HEK293 (cell line): ENCODE measurements around the gene ADAMTSL2.
A peak's percentile ranks its signal among the peaks of the same experiment; 100 is the strongest.

ENCODE experiments used
- EGR2 ChIP-seq: fragments of 450-650 bp; formaldehyde crosslinking; IDR thresholded peaks from 2 replicates; pipeline ENCODE4 v1.5.1; 2016; ENCODE audit warnings: low read depth, missing biosample characterization, missing genetic modification characterization
- FEZF1 ChIP-seq: fragments of 450-650 bp; formaldehyde crosslinking; IDR thresholded peaks from 2 replicates; pipeline ENCODE4 v1.5.1; 2016; ENCODE audit warnings: missing biosample characterization, missing genetic modification characterization
- GLI4 ChIP-seq: fragments of 450-650 bp; formaldehyde crosslinking; IDR thresholded peaks from 2 replicates; pipeline ENCODE4 v1.5.1; 2016; ENCODE audit warnings: missing biosample characterization, missing genetic modification characterization
- GLIS2 ChIP-seq: fragments of 450-650 bp; formaldehyde crosslinking; IDR thresholded peaks from 2 replicates; pipeline ENCODE4 v1.5.1; 2016; ENCODE audit warnings: missing biosample characterization, missing genetic modification characterization
- IKZF3 ChIP-seq: fragments of 450-650 bp; IDR thresholded peaks from 2 replicates; pipeline ENCODE4 v1.5.0; 2018; ENCODE audit warnings: missing biosample characterization, mild to moderate bottlenecking, missing genetic modification characterization, moderate library complexity
- KLF8 ChIP-seq: fragments of 450-650 bp; formaldehyde crosslinking; IDR thresholded peaks from 2 replicates; pipeline ENCODE4 v1.5.1; 2016; ENCODE audit warnings: missing biosample characterization, missing genetic modification characterization
- MZF1 ChIP-seq: fragments of 450-650 bp; formaldehyde crosslinking; IDR thresholded peaks from 2 replicates; pipeline ENCODE4 v1.5.1; 2017; ENCODE audit warnings: missing biosample characterization, missing genetic modification characterization, borderline replicate concordance
- OSR2 ChIP-seq: fragments of 450-650 bp; formaldehyde crosslinking; IDR thresholded peaks from 2 replicates; pipeline ENCODE4 v1.5.1; 2016; ENCODE audit warnings: missing biosample characterization, missing genetic modification characterization
- PATZ1 ChIP-seq: fragments of 450-650 bp; formaldehyde crosslinking; IDR thresholded peaks from 2 replicates; pipeline ENCODE4 v1.5.1; 2016; ENCODE audit warnings: missing biosample characterization, missing genetic modification characterization
- SP7 ChIP-seq: fragments of 450-650 bp; formaldehyde crosslinking; IDR thresholded peaks from 2 replicates; pipeline ENCODE4 v1.5.1; 2016; ENCODE audit warnings: missing biosample characterization, missing genetic modification characterization
- TRIM28 ChIP-seq: IDR thresholded peaks from 2 replicates; pipeline ENCODE4 v1.6.1; 2011; ENCODE audit warnings: low read length, control low read depth, borderline replicate concordance
- WT1 ChIP-seq: fragments of 450-650 bp; formaldehyde crosslinking; IDR thresholded peaks from 2 replicates; pipeline ENCODE4 v1.5.1; 2016; ENCODE audit warnings: missing biosample characterization, missing genetic modification characterization
- ZBTB20 ChIP-seq: fragments of 450-650 bp; formaldehyde crosslinking; IDR thresholded peaks from 2 replicates; pipeline ENCODE4 v1.5.1; 2016; ENCODE audit warnings: missing biosample characterization, missing genetic modification characterization
- ZFP69B ChIP-seq: fragments of 450-650 bp; formaldehyde crosslinking; IDR thresholded peaks from 2 replicates; pipeline ENCODE4 v1.5.1; 2016; ENCODE audit warnings: missing biosample characterization, missing genetic modification characterization
- ZIC2 ChIP-seq: fragments of 450-650 bp; formaldehyde crosslinking; IDR thresholded peaks from 2 replicates; pipeline ENCODE4 v1.5.1; 2016; ENCODE audit warnings: missing biosample characterization, missing genetic modification characterization
- ZNF24 ChIP-seq: fragments of 450-650 bp; formaldehyde crosslinking; IDR thresholded peaks from 2 replicates; pipeline ENCODE4 v1.5.1; 2016; ENCODE audit warnings: missing biosample characterization, missing genetic modification characterization
- ZNF335 ChIP-seq: fragments of 450-650 bp; formaldehyde crosslinking; conservative IDR thresholded peaks from 2 replicates; pipeline ENCODE4 v1.5.1; 2016; ENCODE audit warnings: missing biosample characterization, missing genetic modification characterization
- ZNF341 ChIP-seq: fragments of 450-650 bp; formaldehyde crosslinking; IDR thresholded peaks from 2 replicates; pipeline ENCODE4; 2016; ENCODE audit warnings: low read depth, missing biosample characterization, missing genetic modification characterization
- ZNF449 ChIP-seq: fragments of 450-650 bp; formaldehyde crosslinking; IDR thresholded peaks from 2 replicates; pipeline ENCODE4 v1.5.1; 2017; ENCODE audit warnings: missing biosample characterization, mild to moderate bottlenecking, missing genetic modification characterization, moderate library complexity
- ZNF561 ChIP-seq: fragments of 450-650 bp; IDR thresholded peaks from 2 replicates; pipeline ENCODE4 v1.5.1; 2018; ENCODE audit warnings: missing biosample characterization, missing genetic modification characterization, borderline replicate concordance
- ZNF600 ChIP-seq: fragments of 450-650 bp; formaldehyde crosslinking; IDR thresholded peaks from 2 replicates; pipeline ENCODE4 v1.5.1; 2016; ENCODE audit warnings: missing biosample characterization, missing genetic modification characterization
- ZNF621 ChIP-seq: fragments of 450-650 bp; formaldehyde crosslinking; IDR thresholded peaks from 2 replicates; pipeline ENCODE4 v1.5.1; 2017; ENCODE audit warnings: missing biosample characterization, missing genetic modification characterization
- ZNF629 ChIP-seq: fragments of 450-650 bp; formaldehyde crosslinking; IDR thresholded peaks from 2 replicates; pipeline ENCODE4 v1.5.1; 2017; ENCODE audit warnings: missing biosample characterization, missing genetic modification characterization
- ZNF677 ChIP-seq: fragments of 450-650 bp; IDR thresholded peaks from 2 replicates; pipeline ENCODE4 v1.5.0; 2018; ENCODE audit warnings: missing biosample characterization, mild to moderate bottlenecking, missing genetic modification characterization, moderate library complexity
- ZNF785 ChIP-seq: fragments of 450-650 bp; formaldehyde crosslinking; IDR thresholded peaks from 2 replicates; pipeline ENCODE4 v1.5.1; 2016; ENCODE audit warnings: missing biosample characterization, missing genetic modification characterization
- TF ChIP-seq, protein P1 (sequence below): fragments of 450-650 bp; formaldehyde crosslinking; IDR thresholded peaks from 2 replicates; pipeline ENCODE4 v1.5.1; 2016; ENCODE audit warnings: missing biosample characterization, missing genetic modification characterization
- TF ChIP-seq, protein P2 (sequence below): fragments of 450-650 bp; formaldehyde crosslinking; IDR thresholded peaks from 2 replicates; pipeline ENCODE4 v1.5.1; 2016; ENCODE audit warnings: missing biosample characterization, missing genetic modification characterization
- TF ChIP-seq, protein P3 (sequence below): fragments of 450-650 bp; formaldehyde crosslinking; IDR thresholded peaks from 2 replicates; pipeline ENCODE4 v1.5.1; 2017; ENCODE audit warnings: missing biosample characterization, missing genetic modification characterization

Gene ADAMTSL2

DNA sequence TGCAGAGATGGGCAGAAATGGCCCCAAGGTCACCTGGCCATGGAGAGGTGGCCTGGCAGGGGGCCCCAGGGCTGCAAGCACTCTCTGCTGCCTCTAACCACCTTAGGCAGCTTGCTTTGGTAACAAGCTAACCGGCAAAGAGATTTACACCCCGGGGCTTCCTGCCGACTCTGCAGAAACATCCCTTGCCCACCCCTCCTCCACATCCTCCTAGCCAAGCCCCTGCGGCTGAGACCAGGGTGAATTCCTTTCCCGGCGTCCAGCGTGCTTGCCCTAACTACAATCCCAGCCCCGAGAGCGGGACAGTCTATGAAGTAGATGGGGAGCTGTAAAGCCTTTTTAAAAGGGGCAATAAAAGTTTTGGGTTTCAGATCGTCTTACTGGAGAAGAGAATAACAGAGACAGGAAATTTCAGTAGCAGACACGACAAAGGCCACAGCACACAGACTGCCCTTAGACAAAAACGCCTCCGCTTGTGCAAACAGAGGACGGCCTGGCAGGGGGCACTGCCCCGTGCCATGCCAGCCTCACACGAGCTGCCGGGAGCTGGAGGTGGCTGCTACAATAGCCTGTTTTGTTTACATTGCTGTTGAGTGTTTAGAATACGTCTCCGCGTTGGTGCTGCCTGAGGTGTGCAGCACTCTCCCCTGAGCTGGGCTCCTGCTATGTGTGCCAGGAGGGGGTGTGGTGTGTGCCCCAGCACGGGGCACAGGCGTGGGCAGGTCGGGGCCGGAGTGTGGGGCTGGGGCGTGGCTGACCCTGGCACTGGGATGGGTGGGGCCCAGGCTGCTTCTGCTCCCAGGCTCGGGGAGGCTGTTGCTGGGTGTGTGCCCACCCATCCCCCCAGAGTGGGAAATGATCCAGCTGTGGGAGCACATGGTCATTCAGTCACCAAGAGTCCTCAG is 25.1 kb upstream of the ADAMTSL2 start (continued):
- TF ChIP-seq ZNF24 (tag by site-specific recombination): 0 out of 2 replicates have a peak, but pooled peaks have one; percentile 17
- TF ChIP-seq, protein P1, sequence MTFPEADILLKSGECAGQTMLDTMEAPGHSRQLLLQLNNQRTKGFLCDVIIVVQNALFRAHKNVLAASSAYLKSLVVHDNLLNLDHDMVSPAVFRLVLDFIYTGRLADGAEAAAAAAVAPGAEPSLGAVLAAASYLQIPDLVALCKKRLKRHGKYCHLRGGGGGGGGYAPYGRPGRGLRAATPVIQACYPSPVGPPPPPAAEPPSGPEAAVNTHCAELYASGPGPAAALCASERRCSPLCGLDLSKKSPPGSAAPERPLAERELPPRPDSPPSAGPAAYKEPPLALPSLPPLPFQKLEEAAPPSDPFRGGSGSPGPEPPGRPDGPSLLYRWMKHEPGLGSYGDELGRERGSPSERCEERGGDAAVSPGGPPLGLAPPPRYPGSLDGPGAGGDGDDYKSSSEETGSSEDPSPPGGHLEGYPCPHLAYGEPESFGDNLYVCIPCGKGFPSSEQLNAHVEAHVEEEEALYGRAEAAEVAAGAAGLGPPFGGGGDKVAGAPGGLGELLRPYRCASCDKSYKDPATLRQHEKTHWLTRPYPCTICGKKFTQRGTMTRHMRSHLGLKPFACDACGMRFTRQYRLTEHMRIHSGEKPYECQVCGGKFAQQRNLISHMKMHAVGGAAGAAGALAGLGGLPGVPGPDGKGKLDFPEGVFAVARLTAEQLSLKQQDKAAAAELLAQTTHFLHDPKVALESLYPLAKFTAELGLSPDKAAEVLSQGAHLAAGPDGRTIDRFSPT: peak; percentile 95
- TF ChIP-seq TRIM28: peak; percentile 82
- TF ChIP-seq EGR2: peak; percentile 69
- TF ChIP-seq ZNF449 (tag by site-specific recombination): no peak
- TF ChIP-seq ZNF785 (tag by site-specific recombination): no peak
- peak; percentile 53; the same call in 1 of the 2 replicates for TF ChIP-seq ZBTB20 (tag by site-specific recombination)
- peak; percentile 98 for TF ChIP-seq ZIC2 (tag by site-specific recombination)
- TF ChIP-seq, protein P2, sequence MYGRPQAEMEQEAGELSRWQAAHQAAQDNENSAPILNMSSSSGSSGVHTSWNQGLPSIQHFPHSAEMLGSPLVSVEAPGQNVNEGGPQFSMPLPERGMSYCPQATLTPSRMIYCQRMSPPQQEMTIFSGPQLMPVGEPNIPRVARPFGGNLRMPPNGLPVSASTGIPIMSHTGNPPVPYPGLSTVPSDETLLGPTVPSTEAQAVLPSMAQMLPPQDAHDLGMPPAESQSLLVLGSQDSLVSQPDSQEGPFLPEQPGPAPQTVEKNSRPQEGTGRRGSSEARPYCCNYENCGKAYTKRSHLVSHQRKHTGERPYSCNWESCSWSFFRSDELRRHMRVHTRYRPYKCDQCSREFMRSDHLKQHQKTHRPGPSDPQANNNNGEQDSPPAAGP (tag by site-specific recombination): peak; percentile 55
- TF ChIP-seq GLI4 (tag by site-specific recombination): no peak
- TF ChIP-seq, protein P3, sequence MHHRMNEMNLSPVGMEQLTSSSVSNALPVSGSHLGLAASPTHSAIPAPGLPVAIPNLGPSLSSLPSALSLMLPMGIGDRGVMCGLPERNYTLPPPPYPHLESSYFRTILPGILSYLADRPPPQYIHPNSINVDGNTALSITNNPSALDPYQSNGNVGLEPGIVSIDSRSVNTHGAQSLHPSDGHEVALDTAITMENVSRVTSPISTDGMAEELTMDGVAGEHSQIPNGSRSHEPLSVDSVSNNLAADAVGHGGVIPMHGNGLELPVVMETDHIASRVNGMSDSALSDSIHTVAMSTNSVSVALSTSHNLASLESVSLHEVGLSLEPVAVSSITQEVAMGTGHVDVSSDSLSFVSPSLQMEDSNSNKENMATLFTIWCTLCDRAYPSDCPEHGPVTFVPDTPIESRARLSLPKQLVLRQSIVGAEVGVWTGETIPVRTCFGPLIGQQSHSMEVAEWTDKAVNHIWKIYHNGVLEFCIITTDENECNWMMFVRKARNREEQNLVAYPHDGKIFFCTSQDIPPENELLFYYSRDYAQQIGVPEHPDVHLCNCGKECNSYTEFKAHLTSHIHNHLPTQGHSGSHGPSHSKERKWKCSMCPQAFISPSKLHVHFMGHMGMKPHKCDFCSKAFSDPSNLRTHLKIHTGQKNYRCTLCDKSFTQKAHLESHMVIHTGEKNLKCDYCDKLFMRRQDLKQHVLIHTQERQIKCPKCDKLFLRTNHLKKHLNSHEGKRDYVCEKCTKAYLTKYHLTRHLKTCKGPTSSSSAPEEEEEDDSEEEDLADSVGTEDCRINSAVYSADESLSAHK (tag by site-specific recombination): 0 out of 2 replicates have a peak, but pooled peaks have one; percentile 41
- peak; percentile 56 for TF ChIP-seq PATZ1 (tag by site-specific recombination)
- peak; percentile 91 for TF ChIP-seq OSR2 (tag by site-specific recombination)
- peak; percentile 53; the same call in 1 of the 2 replicates for TF ChIP-seq ZNF561 (tag by site-specific recombination)
- TF ChIP-seq MZF1: peak; percentile 74; the same call in 1 of the 2 replicates
- TF ChIP-seq ZNF629 (tag by site-specific recombination): peak; percentile 26
- TF ChIP-seq GLIS2 (tag by site-specific recombination): peak; percentile 83
- TF ChIP-seq ZNF677: no peak
- TF ChIP-seq KLF8: 0 out of 2 replicates have a peak, but pooled peaks have one; percentile 16
- peak; percentile 63; the same call in 1 of the 2 replicates for TF ChIP-seq ZFP69B (tag by site-specific recombination)
- TF ChIP-seq ZNF600 (tag by site-specific recombination): peak; percentile 76; the same call in 1 of the 2 replicates
- TF ChIP-seq SP7 (tag by site-specific recombination): peak; percentile 56
- TF ChIP-seq WT1 (tag by site-specific recombination): no peak
- TF ChIP-seq ZNF335 (tag by site-specific recombination): peak; percentile 97
- no peak for TF ChIP-seq ZNF621 (tag by site-specific recombination)
- TF ChIP-seq IKZF3 (tag by site-specific recombination): peak; percentile 60; the same call in 1 of the 2 replicates
- peak; percentile 67 for TF ChIP-seq FEZF1 (tag by site-specific recombination)
- TF ChIP-seq ZNF341: peak; percentile 80
